Thoracic aorta (tissue), 2 donors: Measurements from ENCODE around the gene JUP. TPM values are rescaled to one million over a fixed set of nuclear protein-coding genes. Genes with fewer than 3 reads are reported as not detected.

Source experiments
- ATAC-seq: fragments of 150-250 bp; one replicate; pipeline ENCODE4 v1.8.0; 2017; ENCODE audit warnings: low read depth; ENCODE audit not compliant: insufficient number of reproducible peaks, low FRiP score
- DNase-seq: peaks from one replicate; pipeline ENCODE4 v3.0.0-alpha.2; 2020; ENCODE audit warnings: low spot score
- H3K27ac ChIP-seq, 2 donors: fragments of 200-600 bp; sonication (generic); 1 replicate in 1 of 2; 2 replicates in 1 of 2; pipeline ENCODE4 v1.5.1; 2016; ENCODE audit warnings: mild to moderate bottlenecking in 2 of 2, moderate library complexity in 2 of 2
- H3K27me3 ChIP-seq: fragments of 200-600 bp; sonication (generic); replicated peaks from 2 replicates; pipeline ENCODE4 v1.6.0; 2016; ENCODE audit warnings: mild to moderate bottlenecking; ENCODE audit not compliant: insufficient read depth
- H3K36me3 ChIP-seq: fragments of 200-600 bp; sonication (generic); one replicate; pipeline ENCODE4 v1.5.1; 2016
- H3K4me1 ChIP-seq, 2 donors: fragments of 200-600 bp; sonication (generic); 1 replicate in 1 of 2; 2 replicates in 1 of 2; pipeline versions ENCODE4 v1.5.1 to v1.6.0; 2016; ENCODE audit warnings: low read depth in 2 of 2, mild to moderate bottlenecking in 1 of 2; ENCODE audit not compliant: control insufficient read depth in 1 of 2
- H3K4me3 ChIP-seq: fragments of 200-600 bp; sonication (generic); 2 replicates; pipeline ENCODE4 v1.5.1; 2016; ENCODE audit warnings: mild to moderate bottlenecking
- H3K9me3 ChIP-seq: fragments of 200-600 bp; sonication (generic); 2 replicates; pipeline ENCODE4 v1.5.1; 2016
- total RNA-seq, 2 donors: library from RNA; depleted of rRNA; stranded (reverse); fragments of >200 nt; gene quantifications; one replicate each; pipeline versions ENCODE4 v1.1.0 to v1.2.3, GENCODE V29; 2016
- TF ChIP-seq, protein P1 (sequence below): fragments of 200-600 bp; sonication (generic); IDR thresholded peaks from one replicate; pipeline ENCODE4 v1.5.1; 2019; ENCODE audit warnings: antibody characterized with exemption

The JUP gene
- total RNA-seq, 2 donors from 2014 or later, result 82.4 to 98.7 TPM

DNA sequence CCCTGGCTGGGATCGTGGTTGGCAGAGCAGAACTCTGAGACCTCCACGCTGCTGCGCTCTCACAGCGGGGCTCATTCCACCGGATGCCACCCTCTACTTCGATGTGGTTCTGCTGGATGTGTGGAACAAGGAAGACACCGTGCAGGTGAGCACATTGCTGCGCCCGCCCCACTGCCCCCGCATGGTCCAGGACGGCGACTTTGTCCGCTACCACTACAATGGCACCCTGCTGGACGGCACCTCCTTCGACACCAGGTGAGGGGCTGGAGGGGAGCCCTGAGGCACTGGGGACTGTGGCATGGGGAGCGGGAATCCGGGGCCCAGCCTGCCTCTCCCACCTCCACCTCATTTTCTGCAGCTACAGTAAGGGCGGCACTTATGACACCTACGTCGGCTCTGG lies 31.5 kb upstream of the JUP start:
- no peak overlapping the region for H3K27ac ChIP-seq
- H3K4me3 ChIP-seq, result no peak overlapping the region
- no peaks in the 10 kb centered on the region for H3K36me3 ChIP-seq
- no peaks in the 10 kb centered on the region for H3K9me3 ChIP-seq
- no peaks in the 10 kb centered on the region for H3K27me3 ChIP-seq
- no peak for DNase-seq
- ATAC-seq, result no peak
- TF ChIP-seq, protein P1, sequence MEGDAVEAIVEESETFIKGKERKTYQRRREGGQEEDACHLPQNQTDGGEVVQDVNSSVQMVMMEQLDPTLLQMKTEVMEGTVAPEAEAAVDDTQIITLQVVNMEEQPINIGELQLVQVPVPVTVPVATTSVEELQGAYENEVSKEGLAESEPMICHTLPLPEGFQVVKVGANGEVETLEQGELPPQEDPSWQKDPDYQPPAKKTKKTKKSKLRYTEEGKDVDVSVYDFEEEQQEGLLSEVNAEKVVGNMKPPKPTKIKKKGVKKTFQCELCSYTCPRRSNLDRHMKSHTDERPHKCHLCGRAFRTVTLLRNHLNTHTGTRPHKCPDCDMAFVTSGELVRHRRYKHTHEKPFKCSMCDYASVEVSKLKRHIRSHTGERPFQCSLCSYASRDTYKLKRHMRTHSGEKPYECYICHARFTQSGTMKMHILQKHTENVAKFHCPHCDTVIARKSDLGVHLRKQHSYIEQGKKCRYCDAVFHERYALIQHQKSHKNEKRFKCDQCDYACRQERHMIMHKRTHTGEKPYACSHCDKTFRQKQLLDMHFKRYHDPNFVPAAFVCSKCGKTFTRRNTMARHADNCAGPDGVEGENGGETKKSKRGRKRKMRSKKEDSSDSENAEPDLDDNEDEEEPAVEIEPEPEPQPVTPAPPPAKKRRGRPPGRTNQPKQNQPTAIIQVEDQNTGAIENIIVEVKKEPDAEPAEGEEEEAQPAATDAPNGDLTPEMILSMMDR, result no peak
- peaks cover 0 to 6% of the 10 kb centered on the region in 2 donors for H3K4me1 ChIP-seq

DNA sequence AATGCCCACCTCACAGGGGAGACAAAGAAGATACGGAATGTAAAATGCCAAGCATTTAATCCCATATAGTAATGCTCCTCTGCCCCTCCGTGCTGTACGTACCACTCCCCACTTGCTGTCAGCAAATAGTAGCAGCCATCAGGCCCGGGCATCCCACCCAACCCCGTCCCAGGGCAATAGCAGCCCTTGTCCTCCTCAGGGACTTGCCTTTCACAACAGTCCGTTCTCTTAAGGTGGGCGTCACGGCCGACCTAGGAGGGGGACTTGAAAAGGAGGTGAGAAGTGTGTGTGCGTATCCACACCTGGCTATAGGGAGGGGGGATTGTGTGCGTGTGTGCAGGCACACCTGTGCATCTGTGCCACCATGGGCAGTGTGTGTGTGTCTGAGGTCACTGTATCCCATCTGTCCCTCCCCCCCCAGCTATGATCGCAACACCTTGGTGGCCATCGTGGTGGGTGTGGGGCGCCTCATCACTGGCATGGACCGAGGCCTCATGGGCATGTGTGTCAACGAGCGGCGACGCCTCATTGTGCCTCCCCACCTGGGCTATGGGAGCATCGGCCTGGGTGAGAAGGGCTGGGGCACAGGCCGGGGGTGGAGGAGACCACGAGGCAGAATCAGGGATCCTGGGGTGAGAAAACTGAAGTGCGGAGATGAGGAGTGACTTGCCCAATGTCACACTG lies 30.3 kb upstream of the JUP start:
- ATAC-seq (no peak), DNase-seq (no peak)
- H3K4me1 ChIP-seq, result peaks cover 0 to 11% of the 10 kb centered on the region in 2 donors
- H3K36me3 ChIP-seq, result no peaks in the 10 kb centered on the region
- H3K9me3 ChIP-seq, result no peaks in the 10 kb centered on the region
- TF ChIP-seq, protein P1, result no peak
- H3K4me3 ChIP-seq, result no peak overlapping the region
- H3K27ac ChIP-seq, result no peak overlapping the region
- no peaks in the 10 kb centered on the region for H3K27me3 ChIP-seq

DNA sequence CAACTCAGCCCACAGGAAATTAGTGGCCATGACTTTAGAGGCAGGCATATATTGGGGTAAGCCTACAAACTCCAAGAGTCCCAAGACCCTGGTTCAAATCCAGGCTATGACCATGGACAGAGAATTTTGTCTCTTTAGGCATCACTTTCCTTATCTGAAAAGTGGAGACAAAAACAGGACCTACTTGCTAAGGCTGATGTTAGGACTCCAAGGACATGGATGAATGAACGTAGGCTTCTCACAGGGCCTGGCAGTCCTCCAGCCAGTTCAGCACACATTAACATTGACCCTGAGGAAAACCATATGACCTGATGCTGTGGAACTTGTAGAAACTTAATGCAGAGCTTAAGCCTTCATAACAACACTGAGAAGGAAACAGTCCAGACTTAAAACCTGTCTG lies 27.7 kb upstream of the JUP start:
- Histone ChIP-seq H3K4me1 (peaks cover 8 to 30% of the 10 kb centered on the region in 2 donors), H3K27ac (peak overlapping the region in 1 of 2 donors; percentile 64), H3K4me3 (peak overlapping the region; percentile 93)

DNA sequence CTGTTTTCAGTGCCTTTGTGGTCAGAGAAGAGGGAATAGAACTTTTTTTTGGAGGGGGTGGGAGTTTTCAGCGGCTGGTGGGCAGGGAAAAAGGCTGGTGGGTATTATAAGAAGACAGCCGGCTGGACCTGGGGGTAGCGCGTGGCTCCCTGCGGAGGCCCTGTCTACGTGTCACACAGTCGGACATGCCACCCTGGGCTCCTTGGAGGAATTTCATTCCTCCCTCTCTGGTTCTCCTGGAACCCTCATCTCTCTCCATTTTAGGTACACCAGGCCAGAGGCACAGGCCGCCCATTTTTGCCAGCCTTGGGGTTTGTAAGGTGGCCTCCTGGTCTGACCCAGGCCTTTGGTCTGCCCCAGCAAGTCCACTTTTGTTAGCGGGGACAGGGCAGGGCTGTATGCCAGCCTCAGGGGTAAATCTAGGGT lies 27.2 kb upstream of the JUP start:
- Histone ChIP-seq H3K27ac (peak overlapping the region; percentile 64 to 78), H3K4me3 (peak overlapping the region; percentile 93), H3K36me3 (no peaks in the 10 kb centered on the region), H3K4me1 (peaks cover 8 to 31% of the 10 kb centered on the region in 2 donors), H3K9me3 (no peaks in the 10 kb centered on the region), H3K27me3 (no peaks in the 10 kb centered on the region)
- no peak for ATAC-seq
- TF ChIP-seq, protein P1, result no peak
- DNase-seq, result no peak

More for the DNA sequence above, 27.7 kb upstream of the JUP start:
- no peak for DNase-seq
- TF ChIP-seq, protein P1, result no peak
- no peaks in the 10 kb centered on the region for H3K36me3 ChIP-seq
- H3K27me3 ChIP-seq, result no peaks in the 10 kb centered on the region
- no peak for ATAC-seq
- H3K9me3 ChIP-seq, result no peaks in the 10 kb centered on the region

DNA sequence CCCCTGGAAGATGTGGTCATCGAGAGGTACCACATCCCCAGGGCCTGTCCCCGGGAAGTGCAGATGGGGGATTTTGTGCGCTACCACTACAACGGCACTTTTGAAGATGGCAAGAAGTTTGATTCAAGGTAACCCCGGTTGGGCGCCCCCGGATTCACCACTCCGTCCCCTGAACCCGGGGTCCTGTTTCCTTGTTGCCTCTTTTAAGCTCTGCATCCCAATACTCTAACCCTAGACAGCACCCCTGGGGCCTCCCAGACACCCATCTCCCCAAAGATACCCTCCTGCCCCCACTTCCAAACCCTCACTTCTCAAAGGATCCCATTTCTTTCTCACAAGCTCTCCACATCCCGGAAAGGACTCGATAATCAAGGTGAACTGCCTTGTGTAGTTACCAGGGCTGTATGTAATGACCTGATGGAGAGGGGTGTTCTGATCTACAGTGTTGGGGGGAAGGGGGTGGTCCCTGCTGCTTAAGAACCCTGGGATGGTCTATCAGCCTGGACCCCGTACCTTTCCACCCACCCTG lies 26.7 kb upstream of the JUP start:
- H3K4me3 ChIP-seq, result peak overlapping the region; percentile 93
- DNase-seq, result no peak
- peaks cover 8 to 31% of the 10 kb centered on the region in 2 donors for H3K4me1 ChIP-seq
- no peaks in the 10 kb centered on the region for H3K27me3 ChIP-seq
- TF ChIP-seq, protein P1, result no peak
- H3K27ac ChIP-seq, result peak overlapping the region; percentile 64 to 78
- no peak for ATAC-seq
- no peaks in the 10 kb centered on the region for H3K36me3 ChIP-seq
- H3K9me3 ChIP-seq, result no peaks in the 10 kb centered on the region
